Measurements from ENCODE around the gene SCG3.

DNA sequence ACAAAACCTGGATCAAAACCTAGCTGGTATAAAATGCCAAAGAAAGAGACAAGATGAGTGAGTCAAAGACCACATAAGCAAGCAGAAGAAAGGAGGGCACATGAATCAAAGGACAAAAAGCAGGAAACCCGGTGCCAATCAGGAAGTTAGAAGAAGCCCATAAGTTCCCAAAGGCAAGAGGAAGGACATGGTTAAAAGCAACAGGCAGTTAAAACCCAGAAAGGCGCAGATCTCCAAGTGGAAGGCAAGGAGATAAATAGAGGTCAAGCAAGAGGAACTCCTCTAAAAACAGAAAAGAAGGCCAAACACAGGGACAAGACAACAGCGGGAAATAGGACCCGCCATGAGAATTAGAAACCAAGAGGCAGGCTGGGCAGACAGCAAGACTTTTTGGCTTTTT is 74.5 kb downstream of the SCG3 start:
- TF ChIP-seq, protein P1, sequence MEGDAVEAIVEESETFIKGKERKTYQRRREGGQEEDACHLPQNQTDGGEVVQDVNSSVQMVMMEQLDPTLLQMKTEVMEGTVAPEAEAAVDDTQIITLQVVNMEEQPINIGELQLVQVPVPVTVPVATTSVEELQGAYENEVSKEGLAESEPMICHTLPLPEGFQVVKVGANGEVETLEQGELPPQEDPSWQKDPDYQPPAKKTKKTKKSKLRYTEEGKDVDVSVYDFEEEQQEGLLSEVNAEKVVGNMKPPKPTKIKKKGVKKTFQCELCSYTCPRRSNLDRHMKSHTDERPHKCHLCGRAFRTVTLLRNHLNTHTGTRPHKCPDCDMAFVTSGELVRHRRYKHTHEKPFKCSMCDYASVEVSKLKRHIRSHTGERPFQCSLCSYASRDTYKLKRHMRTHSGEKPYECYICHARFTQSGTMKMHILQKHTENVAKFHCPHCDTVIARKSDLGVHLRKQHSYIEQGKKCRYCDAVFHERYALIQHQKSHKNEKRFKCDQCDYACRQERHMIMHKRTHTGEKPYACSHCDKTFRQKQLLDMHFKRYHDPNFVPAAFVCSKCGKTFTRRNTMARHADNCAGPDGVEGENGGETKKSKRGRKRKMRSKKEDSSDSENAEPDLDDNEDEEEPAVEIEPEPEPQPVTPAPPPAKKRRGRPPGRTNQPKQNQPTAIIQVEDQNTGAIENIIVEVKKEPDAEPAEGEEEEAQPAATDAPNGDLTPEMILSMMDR (IDR thresholded peaks at IDR 0.05): no peak
- no peak for TF ChIP-seq EZH2 (IDR thresholded peaks at IDR 0.05; ENCODE audit: borderline replicate concordance, insufficient read depth, low read depth, low read length, poor library complexity, severe bottlenecking)
